ENCODE results near the gene TMEM232. TPM values are rescaled to one million over a fixed set of nuclear protein-coding genes. Genes with fewer than 3 reads are reported as not detected.

The TMEM232 gene
- total and polyA plus RNA-seq, 12 donors: 0.26 to 4.4 (median 3.2) TPM

- no peak overlapping the region for H3K27ac ChIP-seq
- no peaks in the 10 kb centered on the region for H3K27me3 ChIP-seq
- no peak overlapping the region for H3K4me3 ChIP-seq
- H3K36me3 ChIP-seq: no peaks in the 10 kb centered on the region
- no peak for TF ChIP-seq CTCF (IDR thresholded peaks at IDR 0.05)
- 51 to 73% methylated on average over 2 of the region's 2 CpGs for WGBS, 2 donors
- H3K9me3 ChIP-seq: peaks cover 0 to 31% (median 0%) of the 10 kb centered on the region in 11 donors
- ATAC-seq (no peak), DNase-seq (no peak)
- intact Hi-C loops (cut with DNase I): no loop called here
- peaks cover 0 to 9% (median 0%) of the 10 kb centered on the region in 9 donors for H3K4me1 ChIP-seq
Observed at GRCh38 chr5:110435207-110435606, 291.3 kb downstream of the TMEM232 start.

GRCh38 chr5:110431603-110432002, 294.9 kb downstream of the TMEM232 start:
- no peaks in the 10 kb centered on the region for H3K4me1 ChIP-seq
- H3K9me3 ChIP-seq: peaks cover 0 to 29% (median 0%) of the 10 kb centered on the region in 11 donors
- no peak overlapping the region for H3K4me3 ChIP-seq
- no peak for ATAC-seq
- no peak for TF ChIP-seq CTCF (IDR thresholded peaks at IDR 0.05)
- no peak for DNase-seq
- intact Hi-C loops (cut with DNase I): no loop called here
- H3K27ac ChIP-seq: no peak overlapping the region
- H3K27me3 ChIP-seq: no peaks in the 10 kb centered on the region
- no peaks in the 10 kb centered on the region for H3K36me3 ChIP-seq

- ATAC-seq: no peak
- WGBS, 2 donors: 53 to 57% methylated on average over 2 of the region's 2 CpGs
- Histone ChIP-seq H3K4me3 (no peak overlapping the region), H3K27ac (no peak overlapping the region), H3K27me3 (no peaks in the 10 kb centered on the region), H3K36me3 (no peaks in the 10 kb centered on the region), H3K9me3 (no peaks in the 10 kb centered on the region), H3K4me1 (no peaks in the 10 kb centered on the region)
- TF ChIP-seq CTCF (IDR thresholded peaks at IDR 0.05): peak in 7 of 9 donors; percentile 13 to 48 (median 23)
- intact Hi-C loops (cut with DNase I): no loop called here
- no peak for DNase-seq
Observed at GRCh38 chr5:110414360-110414759, 312.1 kb downstream of the TMEM232 start.

GRCh38 chr5:110413856-110414255, 312.6 kb downstream of the TMEM232 start:
- DNase-seq (no peak), ATAC-seq (no peak)
- WGBS, 2 donors: 66 to 72% methylated on average over 2 of the region's 2 CpGs
- Histone ChIP-seq H3K27ac (no peak overlapping the region), H3K36me3 (no peaks in the 10 kb centered on the region), H3K4me3 (no peak overlapping the region), H3K27me3 (no peaks in the 10 kb centered on the region), H3K4me1 (no peaks in the 10 kb centered on the region), H3K9me3 (no peaks in the 10 kb centered on the region)
- no peak for TF ChIP-seq CTCF (IDR thresholded peaks at IDR 0.05)
- intact Hi-C loops (cut with DNase I): no loop called here
